ENCODE data around the gene FBH1.

DNA sequence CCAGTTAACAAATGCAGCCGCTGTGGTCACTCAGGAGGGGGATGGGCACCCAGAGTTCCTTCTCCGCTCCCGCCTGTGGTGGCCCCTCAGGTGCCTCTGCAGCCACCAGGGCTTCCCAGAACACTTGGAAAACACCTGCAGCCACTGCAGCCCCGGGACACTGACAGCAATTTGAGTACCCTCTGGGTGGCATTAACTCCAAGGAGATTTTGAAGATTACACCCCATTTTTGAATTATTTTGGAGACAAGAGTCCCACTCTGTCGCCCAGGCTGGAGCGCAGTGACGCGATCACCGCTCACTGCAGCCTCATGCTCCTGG, 55.1 kb downstream of the FBH1 start:
- TF ChIP-seq, protein P1, sequence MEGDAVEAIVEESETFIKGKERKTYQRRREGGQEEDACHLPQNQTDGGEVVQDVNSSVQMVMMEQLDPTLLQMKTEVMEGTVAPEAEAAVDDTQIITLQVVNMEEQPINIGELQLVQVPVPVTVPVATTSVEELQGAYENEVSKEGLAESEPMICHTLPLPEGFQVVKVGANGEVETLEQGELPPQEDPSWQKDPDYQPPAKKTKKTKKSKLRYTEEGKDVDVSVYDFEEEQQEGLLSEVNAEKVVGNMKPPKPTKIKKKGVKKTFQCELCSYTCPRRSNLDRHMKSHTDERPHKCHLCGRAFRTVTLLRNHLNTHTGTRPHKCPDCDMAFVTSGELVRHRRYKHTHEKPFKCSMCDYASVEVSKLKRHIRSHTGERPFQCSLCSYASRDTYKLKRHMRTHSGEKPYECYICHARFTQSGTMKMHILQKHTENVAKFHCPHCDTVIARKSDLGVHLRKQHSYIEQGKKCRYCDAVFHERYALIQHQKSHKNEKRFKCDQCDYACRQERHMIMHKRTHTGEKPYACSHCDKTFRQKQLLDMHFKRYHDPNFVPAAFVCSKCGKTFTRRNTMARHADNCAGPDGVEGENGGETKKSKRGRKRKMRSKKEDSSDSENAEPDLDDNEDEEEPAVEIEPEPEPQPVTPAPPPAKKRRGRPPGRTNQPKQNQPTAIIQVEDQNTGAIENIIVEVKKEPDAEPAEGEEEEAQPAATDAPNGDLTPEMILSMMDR (IDR thresholded peaks at IDR 0.05; ENCODE audit: low read depth, low read length, missing input control) = no peak
- TF ChIP-seq RAD21 (IDR thresholded peaks at IDR 0.05) = no peak
- TF ChIP-seq GABPA (IDR thresholded peaks at IDR 0.05 in 1 of 2, conservative IDR thresholded peaks at IDR 0.05 in 1 of 2) = no peak
- TF ChIP-seq TAF1 (conservative IDR thresholded peaks at IDR 0.05) = no peak
- TF ChIP-seq, protein P2, sequence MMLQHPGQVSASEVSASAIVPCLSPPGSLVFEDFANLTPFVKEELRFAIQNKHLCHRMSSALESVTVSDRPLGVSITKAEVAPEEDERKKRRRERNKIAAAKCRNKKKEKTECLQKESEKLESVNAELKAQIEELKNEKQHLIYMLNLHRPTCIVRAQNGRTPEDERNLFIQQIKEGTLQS (IDR thresholded peaks at IDR 0.05) = no peak
- TF ChIP-seq NR2F2 (IDR thresholded peaks at IDR 0.05) = no peak
- TF ChIP-seq YY1 (IDR thresholded peaks at IDR 0.05) = no peak
- no peak for TF ChIP-seq SP1 (IDR thresholded peaks at IDR 0.05)
- no peak for TF ChIP-seq JUND (IDR thresholded peaks at IDR 0.05)
